ENCODE data around the gene GNAI3.
A peak's percentile ranks its signal among the peaks of the same experiment; 100 is the strongest.
"Not testable (repeated sequence)": the region's sequence is repeated elsewhere in the genome, so short reads cannot be mapped to it uniquely, and the experiment has no call there.

Gene GNAI3

GRCh38 chr1:109639063-109639840 lies 90.8 kb downstream of the GNAI3 start:
- no peak for DNase-seq

- no peak for DNase-seq
Observed at GRCh38 chr1:109639841-109640184, 91.4 kb downstream of the GNAI3 start.

GRCh38 chr1:109640285-109640865 lies 92.0 kb downstream of the GNAI3 start:
- DNase-seq: peak; percentile 56

- DNase-seq: no peak
Observed at GRCh38 chr1:109641078-109641740, 92.8 kb downstream of the GNAI3 start.

- DNase-seq: no peak
Observed at GRCh38 chr1:109641861-109642260, 93.4 kb downstream of the GNAI3 start.

- DNase-seq: no peak
Observed at GRCh38 chr1:109642626-109643025, 94.2 kb downstream of the GNAI3 start.

GRCh38 chr1:109643385-109644230 lies 95.2 kb downstream of the GNAI3 start:
- peak; percentile 74 for DNase-seq

- no peak for DNase-seq
Observed at GRCh38 chr1:109644670-109645069, 96.3 kb downstream of the GNAI3 start.

- no peak for DNase-seq
Observed at GRCh38 chr1:109649491-109649914, 101.1 kb downstream of the GNAI3 start.

GRCh38 chr1:109650609-109651008 lies 102.2 kb downstream of the GNAI3 start:
- peak; percentile 74 for DNase-seq

- no peak for DNase-seq
Observed at GRCh38 chr1:109652402-109652801, 104.0 kb downstream of the GNAI3 start.

- DNase-seq: peak; percentile 35
Observed at GRCh38 chr1:109653306-109653705, 104.9 kb downstream of the GNAI3 start.

- DNase-seq: no peak
Observed at GRCh38 chr1:109654519-109654918, 106.1 kb downstream of the GNAI3 start.

- peak; percentile 77 for DNase-seq
Observed at GRCh38 chr1:109655615-109656519, 107.5 kb downstream of the GNAI3 start, which contains the start of gene GSTM4. Gene GSTM4, plus strand, starts transcription at chr1:109656099. Its CDS starts 291 bp downstream, at chr1:109656390.

GRCh38 chr1:109657395-109657794 lies 109.0 kb downstream of the GNAI3 start:
- no peak for DNase-seq

- DNase-seq: no peak
Observed at GRCh38 chr1:109657970-109658369, 109.6 kb downstream of the GNAI3 start.

GRCh38 chr1:109658533-109659042 lies 110.2 kb downstream of the GNAI3 start:
- DNase-seq: no peak

GRCh38 chr1:109659145-109659544 lies 110.7 kb downstream of the GNAI3 start:
- no peak for DNase-seq

GRCh38 chr1:109659997-109660690 lies 111.7 kb downstream of the GNAI3 start:
- no peak for DNase-seq

GRCh38 chr1:109660691-109661026 lies 112.2 kb downstream of the GNAI3 start:
- DNase-seq: not testable (repeated sequence)

GRCh38 chr1:109661391-109661790 lies 113.0 kb downstream of the GNAI3 start:
- no peak for DNase-seq
